NCI-H146 treated with DMSO at 0.1 percent for 48 hours (cell line): ENCODE results near the gene MAOB.

Experiments used
- DNase-seq: peaks from one replicate; lab custom pipeline; 2025; ENCODE audit not compliant: unreplicated experiment; lab: John Stamatoyannopoulos, UW

MAOB gene

GRCh38 chrX:43718081-43718480 lies 164.2 kb downstream of the MAOB start:
- DNase-seq: no peak

- no peak for DNase-seq
These were observed 165.1 kb downstream of the MAOB start for GRCh38 chrX:43717161-43717560.

- no peak for DNase-seq
These were observed 165.6 kb downstream of the MAOB start for GRCh38 chrX:43716696-43717095.
